ENCODE data around the gene GNAS-AS1. TPM values are rescaled to one million over a fixed set of nuclear protein-coding genes. Genes with fewer than 3 reads are reported as not detected.

The GNAS-AS1 gene
- total RNA-seq, 6 experiments from 2014 or later, result 0.23 to 0.37 (median 0.27) TPM; not detected in 3

- DNase-seq (no peak), ATAC-seq (no peak)
- no peak for TF ChIP-seq POLR2A (IDR thresholded peaks at IDR 0.05)
- no peak for TF ChIP-seq CTCF (IDR thresholded peaks at IDR 0.05)
- Histone ChIP-seq H3K4me3 (no peak overlapping the region), H3K9me3 (no peaks in the 10 kb centered on the region), H3K4me1 (no peaks in the 10 kb centered on the region), H3K27ac (no peak overlapping the region), H3K36me3 (no peaks in the 10 kb centered on the region), H3K27me3 (no peaks in the 10 kb centered on the region)
- intact Hi-C loops (cut with DNase I), result no loop called here
- no CpG with 5 or more reads among the region's 7 CpGs for WGBS (ENCODE audit: insufficient coverage, low coverage, low lambda C conversion rate, missing lambda C conversion rate)
Observed at GRCh38 chr20:58792426-58792825, 58.3 kb downstream of the GNAS-AS1 start.

GRCh38 chr20:58791286-58791685 lies 59.4 kb downstream of the GNAS-AS1 start:
- no peaks in the 10 kb centered on the region for H3K9me3 ChIP-seq
- no peak overlapping the region for H3K27ac ChIP-seq
- H3K27me3 ChIP-seq, result no peaks in the 10 kb centered on the region
- H3K4me3 ChIP-seq, result no peak overlapping the region
- H3K36me3 ChIP-seq, result no peaks in the 10 kb centered on the region
- intact Hi-C loops (cut with DNase I), result no loop called here
- no peaks in the 10 kb centered on the region for H3K4me1 ChIP-seq
- no peak for ATAC-seq
- TF ChIP-seq POLR2A (IDR thresholded peaks at IDR 0.05) (no peak), CTCF (IDR thresholded peaks at IDR 0.05) (no peak)
- 49% methylated on average over 6 of the region's 7 CpGs for WGBS (ENCODE audit: insufficient coverage, low coverage, low lambda C conversion rate, missing lambda C conversion rate)
- DNase-seq, result no peak

GRCh38 chr20:58790454-58790853 lies 60.2 kb downstream of the GNAS-AS1 start:
- Histone ChIP-seq H3K27ac (no peak overlapping the region), H3K9me3 (no peaks in the 10 kb centered on the region), H3K36me3 (no peaks in the 10 kb centered on the region), H3K4me3 (no peak overlapping the region), H3K27me3 (no peaks in the 10 kb centered on the region), H3K4me1 (no peaks in the 10 kb centered on the region)
- ATAC-seq (no peak), DNase-seq (no peak)
- TF ChIP-seq CTCF (IDR thresholded peaks at IDR 0.05) (no peak), POLR2A (IDR thresholded peaks at IDR 0.05) (no peak)
- intact Hi-C loops (cut with DNase I), result no loop called here
- 34% methylated on average over 3 of the region's 10 CpGs for WGBS (ENCODE audit: insufficient coverage, low coverage, low lambda C conversion rate, missing lambda C conversion rate)

GRCh38 chr20:58788896-58789544 lies 61.7 kb downstream of the GNAS-AS1 start:
- TF ChIP-seq CTCF (IDR thresholded peaks at IDR 0.05) (no peak), POLR2A (IDR thresholded peaks at IDR 0.05) (no peak)
- DNase-seq, result no peak
- Histone ChIP-seq H3K4me1 (no peaks in the 10 kb centered on the region), H3K27me3 (no peaks in the 10 kb centered on the region), H3K27ac (no peak overlapping the region), H3K36me3 (no peaks in the 10 kb centered on the region), H3K9me3 (no peaks in the 10 kb centered on the region), H3K4me3 (no peak overlapping the region)
- WGBS (ENCODE audit: insufficient coverage, low coverage, low lambda C conversion rate, missing lambda C conversion rate), result 64% methylated on average over 14 of the region's 15 CpGs
- ATAC-seq, result no peak
- intact Hi-C loops (cut with DNase I), result no loop called here
